ENCODE measurements around the gene PMIS2.

DNA sequence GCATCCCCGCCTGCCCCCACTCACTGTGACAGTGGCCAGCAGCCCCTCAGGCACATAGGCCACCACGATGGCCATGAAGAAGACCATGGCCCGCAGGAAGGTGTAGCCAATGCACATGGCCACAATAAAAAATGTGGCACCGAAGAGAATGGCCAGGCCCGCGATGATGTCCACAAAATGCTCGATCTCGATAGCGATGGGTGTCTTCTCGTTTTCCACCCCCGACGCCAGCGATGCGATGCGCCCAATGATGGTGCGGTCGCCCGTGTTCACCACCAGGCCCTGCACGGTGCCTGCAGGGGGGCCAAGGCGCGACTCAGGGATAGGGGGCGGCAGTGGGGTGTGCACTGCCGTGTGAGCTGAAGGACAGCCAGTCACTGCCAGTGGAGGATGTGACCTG is 26.2 kb upstream of the PMIS2 start:
- TF ChIP-seq CREB5 (CRISPR knock-in tag; IDR thresholded peaks at IDR 0.05; ENCODE audit: low read depth) (no peak), ZNF565 (CRISPR knock-in tag; conservative IDR thresholded peaks at IDR 0.05; ENCODE audit: low read depth) (no peak), ZFP30 (CRISPR knock-in tag; IDR thresholded peaks at IDR 0.05) (no peak), RARB (CRISPR knock-in tag; IDR thresholded peaks at IDR 0.05) (no peak), BACH2 (CRISPR knock-in tag; IDR thresholded peaks at IDR 0.05; ENCODE audit: borderline replicate concordance) (no peak), ARNTL (CRISPR knock-in tag; IDR thresholded peaks at IDR 0.05; ENCODE audit: borderline replicate concordance, low read depth) (no peak)
- TF ChIP-seq, protein P1, sequence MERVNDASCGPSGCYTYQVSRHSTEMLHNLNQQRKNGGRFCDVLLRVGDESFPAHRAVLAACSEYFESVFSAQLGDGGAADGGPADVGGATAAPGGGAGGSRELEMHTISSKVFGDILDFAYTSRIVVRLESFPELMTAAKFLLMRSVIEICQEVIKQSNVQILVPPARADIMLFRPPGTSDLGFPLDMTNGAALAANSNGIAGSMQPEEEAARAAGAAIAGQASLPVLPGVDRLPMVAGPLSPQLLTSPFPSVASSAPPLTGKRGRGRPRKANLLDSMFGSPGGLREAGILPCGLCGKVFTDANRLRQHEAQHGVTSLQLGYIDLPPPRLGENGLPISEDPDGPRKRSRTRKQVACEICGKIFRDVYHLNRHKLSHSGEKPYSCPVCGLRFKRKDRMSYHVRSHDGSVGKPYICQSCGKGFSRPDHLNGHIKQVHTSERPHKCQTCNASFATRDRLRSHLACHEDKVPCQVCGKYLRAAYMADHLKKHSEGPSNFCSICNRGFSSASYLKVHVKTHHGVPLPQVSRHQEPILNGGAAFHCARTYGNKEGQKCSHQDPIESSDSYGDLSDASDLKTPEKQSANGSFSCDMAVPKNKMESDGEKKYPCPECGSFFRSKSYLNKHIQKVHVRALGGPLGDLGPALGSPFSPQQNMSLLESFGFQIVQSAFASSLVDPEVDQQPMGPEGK (CRISPR knock-in tag; IDR thresholded peaks at IDR 0.05; ENCODE audit: borderline replicate concordance), result no peak

Data from SK-N-SH treated with all-trans-retinoic acid at 6 μM for 48 hours (cell line).